OCI-LY3 (cell line): ENCODE measurements around the gene ADAMTS7.
A peak's percentile ranks its signal among the peaks of the same experiment; 100 is the strongest.

Source experiments
- EZH2phosphoT487 ChIP-seq: fragments of 200-600 bp; shearing (Covaris generic); IDR thresholded peaks from 2 replicates; pipeline ENCODE4 v1.6.1; 2018; ENCODE audit warnings: antibody characterized with exemption, mixed run types, low read depth
- TF ChIP-seq, protein P1 (sequence below): fragments of 200-600, 300-600 bp; sonication (generic); IDR thresholded peaks from 2 replicates; pipeline ENCODE4 v1.5.1; 2014; ENCODE audit warnings: antibody characterized with exemption, low read length, low read depth

DNA sequence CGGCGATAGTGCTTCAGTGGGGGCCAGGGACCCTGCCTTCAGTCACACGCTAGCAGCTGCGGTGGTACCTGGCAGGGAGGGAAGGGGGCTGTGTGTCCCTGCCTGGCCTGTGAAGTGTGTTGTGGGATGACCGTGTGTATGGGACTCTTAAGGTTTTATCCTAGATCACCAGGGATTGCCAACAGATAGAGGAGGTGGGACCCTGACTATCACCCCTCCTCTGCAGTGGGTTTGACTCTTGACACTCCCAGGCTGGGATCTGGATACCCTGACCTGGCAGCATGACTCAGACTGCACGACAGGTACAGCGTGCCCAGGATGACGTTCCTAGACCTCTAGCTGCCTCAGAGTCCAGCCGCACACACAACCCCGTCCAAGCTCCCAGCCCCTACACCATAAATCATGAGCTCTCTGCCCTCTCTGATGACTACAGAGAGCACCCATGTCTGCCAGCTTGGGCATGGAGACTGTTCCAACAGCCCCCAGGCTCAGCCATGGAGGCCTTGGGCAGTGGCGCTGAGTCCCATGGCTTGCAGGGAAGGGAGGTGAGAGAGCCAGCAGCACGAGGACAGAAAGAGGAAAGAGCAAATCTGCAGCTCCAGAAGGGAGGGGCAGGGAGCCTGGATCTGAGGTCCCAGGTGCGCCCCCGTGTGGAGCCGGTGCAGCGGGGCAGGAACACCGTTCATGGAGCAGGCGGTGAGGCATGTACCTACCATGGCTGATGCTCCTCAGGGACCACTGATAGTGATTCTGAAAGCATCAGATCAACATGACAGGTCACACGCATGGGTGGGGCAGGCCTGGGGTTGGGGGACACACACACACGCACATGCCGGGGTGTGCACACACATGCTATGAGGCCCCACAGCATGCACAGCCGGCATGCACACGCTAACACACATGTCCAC lies 71.0 kb downstream of the ADAMTS7 start:
- TF ChIP-seq, protein P1, sequence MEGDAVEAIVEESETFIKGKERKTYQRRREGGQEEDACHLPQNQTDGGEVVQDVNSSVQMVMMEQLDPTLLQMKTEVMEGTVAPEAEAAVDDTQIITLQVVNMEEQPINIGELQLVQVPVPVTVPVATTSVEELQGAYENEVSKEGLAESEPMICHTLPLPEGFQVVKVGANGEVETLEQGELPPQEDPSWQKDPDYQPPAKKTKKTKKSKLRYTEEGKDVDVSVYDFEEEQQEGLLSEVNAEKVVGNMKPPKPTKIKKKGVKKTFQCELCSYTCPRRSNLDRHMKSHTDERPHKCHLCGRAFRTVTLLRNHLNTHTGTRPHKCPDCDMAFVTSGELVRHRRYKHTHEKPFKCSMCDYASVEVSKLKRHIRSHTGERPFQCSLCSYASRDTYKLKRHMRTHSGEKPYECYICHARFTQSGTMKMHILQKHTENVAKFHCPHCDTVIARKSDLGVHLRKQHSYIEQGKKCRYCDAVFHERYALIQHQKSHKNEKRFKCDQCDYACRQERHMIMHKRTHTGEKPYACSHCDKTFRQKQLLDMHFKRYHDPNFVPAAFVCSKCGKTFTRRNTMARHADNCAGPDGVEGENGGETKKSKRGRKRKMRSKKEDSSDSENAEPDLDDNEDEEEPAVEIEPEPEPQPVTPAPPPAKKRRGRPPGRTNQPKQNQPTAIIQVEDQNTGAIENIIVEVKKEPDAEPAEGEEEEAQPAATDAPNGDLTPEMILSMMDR = peak; percentile 71
- no peak for TF ChIP-seq EZH2phosphoT487
